Endometrial microvascular endothelial cells (primary cell): ENCODE data around the gene TLK1. TPM values are rescaled to one million over a fixed set of nuclear protein-coding genes. Genes with fewer than 3 reads are reported as not detected.

ENCODE experiments used
- in situ Hi-C: cut with HindIII; loops from 2 replicates; pipeline ENCODE4 v1.10.0; 2017; ENCODE audit warnings: low sequenced_read_pairs, low pct_unique_long_range_greater_than_20kb; ENCODE audit errors: inconsistent ontology term
- total RNA-seq: library from RNA; depleted of rRNA; stranded (reverse); fragments of >200 nt; gene quantifications from one replicate; pipeline ENCODE4 v1.2.3, GENCODE V29; 2015; ENCODE audit errors: inconsistent ontology term

The TLK1 gene
- total RNA-seq, 1 donor from 2014 or later: 18.6 TPM

GRCh38 chr2:171149986-171150693, 10.6 kb downstream of the TLK1 start:
- in situ Hi-C loops: loop anchor here (10.0 kb wide), 1 partner anchor 195 kb away; no protein-coding TSS in a partner anchor

GRCh38 chr2:171149171-171149938, 11.3 kb downstream of the TLK1 start:
- in situ Hi-C loops: no loop called here

GRCh38 chr2:171147081-171147480, 13.6 kb downstream of the TLK1 start:
- in situ Hi-C loops: no loop called here

GRCh38 chr2:171146633-171147032, 14.1 kb downstream of the TLK1 start:
- in situ Hi-C loops: no loop called here

GRCh38 chr2:171146071-171146470, 14.6 kb downstream of the TLK1 start:
- in situ Hi-C loops: no loop called here

- in situ Hi-C loops: no loop called here
These were observed 17.0 kb downstream of the TLK1 start for GRCh38 chr2:171143670-171144062.

- in situ Hi-C loops: no loop called here
These were observed 18.3 kb downstream of the TLK1 start for GRCh38 chr2:171142398-171142797.

GRCh38 chr2:171141320-171141719, 19.4 kb downstream of the TLK1 start:
- in situ Hi-C loops: no loop called here

GRCh38 chr2:171139860-171140259, 20.8 kb downstream of the TLK1 start:
- in situ Hi-C loops: no loop called here

- in situ Hi-C loops: no loop called here
These were observed 24.7 kb downstream of the TLK1 start for GRCh38 chr2:171136024-171136423.

GRCh38 chr2:171134624-171135230, 26.0 kb downstream of the TLK1 start:
- in situ Hi-C loops: no loop called here

GRCh38 chr2:171132086-171132485, 28.6 kb downstream of the TLK1 start:
- in situ Hi-C loops: no loop called here

- in situ Hi-C loops: no loop called here
These were observed 32.2 kb downstream of the TLK1 start for GRCh38 chr2:171128461-171128860.

GRCh38 chr2:171124541-171124940, 36.2 kb downstream of the TLK1 start:
- in situ Hi-C loops: no loop called here

- in situ Hi-C loops: no loop called here
These were observed 51.1 kb downstream of the TLK1 start for GRCh38 chr2:171109571-171109970.

GRCh38 chr2:171109020-171109419, 51.7 kb downstream of the TLK1 start:
- in situ Hi-C loops: no loop called here

GRCh38 chr2:171107803-171108202, 52.9 kb downstream of the TLK1 start:
- in situ Hi-C loops: no loop called here

- in situ Hi-C loops: no loop called here
These were observed 56.3 kb downstream of the TLK1 start for GRCh38 chr2:171104379-171104778.

GRCh38 chr2:171102802-171103201, 57.9 kb downstream of the TLK1 start:
- in situ Hi-C loops: no loop called here

- in situ Hi-C loops: no loop called here
These were observed 60.3 kb downstream of the TLK1 start for GRCh38 chr2:171100370-171100769.
